Stimulated activated CD8-positive, alpha-beta memory T cell treated with anti-CD3 and anti-CD28 coated beads, Interleukin-4, amount 100 ng/mL, for 24 hours (primary cell): Measurements from ENCODE around the gene SLC23A3.

Source experiments
- DNase-seq: peaks from one replicate; pipeline ENCODE4 v3.0.0-alpha.2; 2020; ENCODE audit warnings: low read depth

Gene SLC23A3

GRCh38 chr2:219140722-219141121 is 29.1 kb downstream of the SLC23A3 start:
- DNase-seq = no peak

- DNase-seq = no peak
Measured at GRCh38 chr2:219133976-219134375, 35.9 kb downstream of the SLC23A3 start.

GRCh38 chr2:219131744-219132143 is 38.1 kb downstream of the SLC23A3 start:
- DNase-seq = no peak

GRCh38 chr2:219131327-219131726 is 38.5 kb downstream of the SLC23A3 start:
- DNase-seq = no peak

- DNase-seq = no peak
Measured at GRCh38 chr2:219129589-219129988, 40.2 kb downstream of the SLC23A3 start.

- no peak for DNase-seq
Measured at GRCh38 chr2:219128396-219128795, 41.4 kb downstream of the SLC23A3 start.

- no peak for DNase-seq
Measured at GRCh38 chr2:219127037-219127635, 42.7 kb downstream of the SLC23A3 start.

GRCh38 chr2:219126555-219126954 is 43.3 kb downstream of the SLC23A3 start:
- no peak for DNase-seq

- no peak for DNase-seq
Measured at GRCh38 chr2:219125886-219126270, 44.0 kb downstream of the SLC23A3 start.

GRCh38 chr2:219125225-219125885 is 44.5 kb downstream of the SLC23A3 start:
- DNase-seq = no peak

- DNase-seq = no peak
Measured at GRCh38 chr2:219124381-219125110, 45.3 kb downstream of the SLC23A3 start.

- no peak for DNase-seq
Measured at GRCh38 chr2:219123356-219124135, 46.3 kb downstream of the SLC23A3 start.

GRCh38 chr2:219122202-219122980 is 47.4 kb downstream of the SLC23A3 start:
- DNase-seq = no peak

GRCh38 chr2:219120082-219120481 is 49.7 kb downstream of the SLC23A3 start:
- DNase-seq = no peak

GRCh38 chr2:219119422-219120043 is 50.3 kb downstream of the SLC23A3 start:
- DNase-seq = peak; percentile 37

- no peak for DNase-seq
Measured at GRCh38 chr2:219118504-219118903, 51.3 kb downstream of the SLC23A3 start.

- DNase-seq = no peak
Measured at GRCh38 chr2:219116776-219117646, 52.8 kb downstream of the SLC23A3 start.

GRCh38 chr2:219112651-219113338 is 57.0 kb downstream of the SLC23A3 start:
- no peak for DNase-seq

- no peak for DNase-seq
Measured at GRCh38 chr2:219112062-219112406, 57.8 kb downstream of the SLC23A3 start.
